Measurements from ENCODE around the gene ZBTB9. TPM values are rescaled to one million over a fixed set of nuclear protein-coding genes. Genes with fewer than 3 reads are reported as not detected.

ZBTB9 gene, protein sequence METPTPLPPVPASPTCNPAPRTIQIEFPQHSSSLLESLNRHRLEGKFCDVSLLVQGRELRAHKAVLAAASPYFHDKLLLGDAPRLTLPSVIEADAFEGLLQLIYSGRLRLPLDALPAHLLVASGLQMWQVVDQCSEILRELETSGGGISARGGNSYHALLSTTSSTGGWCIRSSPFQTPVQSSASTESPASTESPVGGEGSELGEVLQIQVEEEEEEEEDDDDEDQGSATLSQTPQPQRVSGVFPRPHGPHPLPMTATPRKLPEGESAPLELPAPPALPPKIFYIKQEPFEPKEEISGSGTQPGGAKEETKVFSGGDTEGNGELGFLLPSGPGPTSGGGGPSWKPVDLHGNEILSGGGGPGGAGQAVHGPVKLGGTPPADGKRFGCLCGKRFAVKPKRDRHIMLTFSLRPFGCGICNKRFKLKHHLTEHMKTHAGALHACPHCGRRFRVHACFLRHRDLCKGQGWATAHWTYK
- 1 to 10 TPM; 2.2 to 4.0 (median 3.2) TPM for total RNA-seq

- peak; percentile 60 to 70 for TF ChIP-seq POLR2A (IDR thresholded peaks at IDR 0.05)
- TF ChIP-seq POLR2AphosphoS5 (IDR thresholded peaks at IDR 0.05): peak; percentile 88
- TF ChIP-seq, protein P1, sequence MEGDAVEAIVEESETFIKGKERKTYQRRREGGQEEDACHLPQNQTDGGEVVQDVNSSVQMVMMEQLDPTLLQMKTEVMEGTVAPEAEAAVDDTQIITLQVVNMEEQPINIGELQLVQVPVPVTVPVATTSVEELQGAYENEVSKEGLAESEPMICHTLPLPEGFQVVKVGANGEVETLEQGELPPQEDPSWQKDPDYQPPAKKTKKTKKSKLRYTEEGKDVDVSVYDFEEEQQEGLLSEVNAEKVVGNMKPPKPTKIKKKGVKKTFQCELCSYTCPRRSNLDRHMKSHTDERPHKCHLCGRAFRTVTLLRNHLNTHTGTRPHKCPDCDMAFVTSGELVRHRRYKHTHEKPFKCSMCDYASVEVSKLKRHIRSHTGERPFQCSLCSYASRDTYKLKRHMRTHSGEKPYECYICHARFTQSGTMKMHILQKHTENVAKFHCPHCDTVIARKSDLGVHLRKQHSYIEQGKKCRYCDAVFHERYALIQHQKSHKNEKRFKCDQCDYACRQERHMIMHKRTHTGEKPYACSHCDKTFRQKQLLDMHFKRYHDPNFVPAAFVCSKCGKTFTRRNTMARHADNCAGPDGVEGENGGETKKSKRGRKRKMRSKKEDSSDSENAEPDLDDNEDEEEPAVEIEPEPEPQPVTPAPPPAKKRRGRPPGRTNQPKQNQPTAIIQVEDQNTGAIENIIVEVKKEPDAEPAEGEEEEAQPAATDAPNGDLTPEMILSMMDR (IDR thresholded peaks at IDR 0.05): peak in 2 of 4 experiments; percentile 14 to 23
- no peak for TF ChIP-seq EP300 (IDR thresholded peaks at IDR 0.05)
- Histone ChIP-seq H3K9me3 (no peaks in the 10 kb centered on the region), H3K4me1 (peaks cover 0 to 35% (median 10%) of the 10 kb centered on the region in 3 donors), H3K27ac (peak within 1 kb of the TSS; percentile 8 to 90 (median 86)), H3K27me3 (no peaks in the 10 kb centered on the region), H3K36me3 (peaks cover 0 to 36% of the 10 kb centered on the region in 2 donors), H3K4me3 (peak within 1 kb of the TSS; percentile 45 to 83)
- WGBS, 2 donors (ENCODE audit: low coverage in 1 of 2): 0% methylated on average over 2 to 3 of the region's 65 CpGs
- ATAC-seq: peak; percentile 99
Measured at GRCh38 chr6:33454009-33454946, at the start of gene ZBTB9. ZBTB9 (plus strand) TSS chr6:33454576; CDS start chr6:33455101, 525 bp downstream.

DNA sequence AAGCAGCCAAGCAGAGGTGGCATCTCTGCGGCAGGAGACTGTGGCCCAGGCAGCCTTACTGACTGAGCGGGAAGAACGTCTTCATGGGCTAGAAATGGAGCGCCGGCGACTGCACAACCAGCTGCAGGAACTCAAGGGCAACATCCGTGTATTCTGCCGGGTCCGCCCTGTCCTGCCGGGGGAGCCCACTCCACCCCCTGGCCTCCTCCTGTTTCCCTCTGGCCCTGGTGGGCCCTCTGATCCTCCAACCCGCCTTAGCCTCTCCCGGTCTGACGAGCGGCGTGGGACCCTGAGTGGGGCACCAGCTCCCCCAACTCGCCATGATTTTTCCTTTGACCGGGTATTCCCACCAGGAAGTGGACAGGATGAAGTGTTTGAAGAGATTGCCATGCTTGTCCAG is 49.5 kb upstream of the ZBTB9 start:
- WGBS, 2 donors (ENCODE audit: low coverage in 1 of 2): 80 to 98% methylated on average over 1 to 7 of the region's 17 CpGs

GRCh38 chr6:33405386-33405940 is 48.9 kb upstream of the ZBTB9 start:
- peaks cover 0 to 7% (median 0%) of the 10 kb centered on the region in 3 donors for H3K4me1 ChIP-seq
- H3K27ac ChIP-seq: no peak overlapping the region
- H3K9me3 ChIP-seq: no peaks in the 10 kb centered on the region
- no peaks in the 10 kb centered on the region for H3K36me3 ChIP-seq
- no peaks in the 10 kb centered on the region for H3K27me3 ChIP-seq
- no peak overlapping the region for H3K4me3 ChIP-seq
- 93 to 94% methylated on average over 5 to 9 of the region's 15 CpGs for WGBS, 2 donors (ENCODE audit: low coverage in 1 of 2)
- no peak for ATAC-seq
- TF ChIP-seq POLR2A (IDR thresholded peaks at IDR 0.05) (no peak), EP300 (IDR thresholded peaks at IDR 0.05) (no peak), POLR2AphosphoS5 (IDR thresholded peaks at IDR 0.05) (no peak)
- TF ChIP-seq, protein P1 (IDR thresholded peaks at IDR 0.05): no peak

More for the DNA sequence above, 49.5 kb upstream of the ZBTB9 start:
- Histone ChIP-seq H3K27me3 (no peaks in the 10 kb centered on the region), H3K4me3 (no peak overlapping the region), H3K9me3 (no peaks in the 10 kb centered on the region), H3K27ac (no peak overlapping the region), H3K36me3 (no peaks in the 10 kb centered on the region), H3K4me1 (peaks cover 0 to 6% (median 0%) of the 10 kb centered on the region in 3 donors)
- no peak for TF ChIP-seq EP300 (IDR thresholded peaks at IDR 0.05)
- TF ChIP-seq POLR2A (IDR thresholded peaks at IDR 0.05): no peak
- no peak for TF ChIP-seq POLR2AphosphoS5 (IDR thresholded peaks at IDR 0.05)
- TF ChIP-seq, protein P1 (IDR thresholded peaks at IDR 0.05): no peak
- no peak for ATAC-seq

DNA sequence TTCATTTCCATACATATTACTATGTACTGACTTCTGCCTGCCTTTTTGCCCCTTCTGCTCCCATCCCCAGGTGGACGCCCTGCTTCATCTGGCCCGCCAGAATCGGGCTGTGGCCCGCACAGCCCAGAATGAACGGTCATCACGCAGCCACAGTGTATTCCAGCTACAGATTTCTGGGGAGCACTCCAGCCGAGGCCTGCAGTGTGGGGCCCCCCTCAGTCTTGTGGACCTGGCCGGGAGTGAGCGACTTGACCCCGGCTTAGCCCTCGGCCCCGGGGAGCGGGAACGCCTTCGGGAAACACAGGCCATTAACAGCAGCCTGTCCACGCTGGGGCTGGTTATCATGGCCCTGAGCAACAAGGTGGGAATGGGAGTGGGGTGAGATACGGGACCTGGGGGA is 48.2 kb upstream of the ZBTB9 start:
- Histone ChIP-seq H3K27me3 (no peaks in the 10 kb centered on the region), H3K9me3 (no peaks in the 10 kb centered on the region), H3K4me1 (peaks cover 0 to 7% (median 0%) of the 10 kb centered on the region in 3 donors), H3K36me3 (no peaks in the 10 kb centered on the region), H3K4me3 (no peak overlapping the region), H3K27ac (no peak overlapping the region)
- no peak for ATAC-seq
- WGBS, 2 donors (ENCODE audit: low coverage in 1 of 2): 87% methylated on average over 3 of the region's 17 CpGs; no CpG with 5 or more reads in 1 of the 2 donors
- TF ChIP-seq, protein P1 (IDR thresholded peaks at IDR 0.05): no peak

All from gastroesophageal sphincter (tissue), 4 donors.